ENCODE measurements around the gene TGOLN2.
"Not testable (repeated sequence)": the region's sequence is repeated elsewhere in the genome, so short reads cannot be mapped to it uniquely, and the experiment has no call there.

Gene TGOLN2

DNA sequence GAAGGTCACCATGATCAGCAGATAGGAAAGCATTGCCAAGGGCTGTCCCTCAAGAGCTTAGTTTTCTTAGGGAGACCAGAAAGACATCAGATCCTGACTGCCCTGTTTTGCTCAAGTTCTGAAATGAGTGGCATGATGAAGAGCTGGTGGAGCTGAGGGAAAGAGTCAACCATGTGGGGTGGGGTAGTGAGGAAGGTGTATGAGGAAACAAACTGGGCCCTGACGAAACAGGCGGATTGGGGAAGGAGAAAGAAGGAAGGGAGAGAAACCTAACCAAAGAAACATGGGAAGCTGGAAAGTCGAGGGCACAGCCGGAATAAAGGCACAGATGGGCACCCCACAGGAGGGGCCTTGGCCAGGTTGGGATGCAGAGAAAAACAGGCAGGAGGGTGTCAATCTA lies 8.0 kb downstream of the TGOLN2 start:
- TF ChIP-seq, protein P1, sequence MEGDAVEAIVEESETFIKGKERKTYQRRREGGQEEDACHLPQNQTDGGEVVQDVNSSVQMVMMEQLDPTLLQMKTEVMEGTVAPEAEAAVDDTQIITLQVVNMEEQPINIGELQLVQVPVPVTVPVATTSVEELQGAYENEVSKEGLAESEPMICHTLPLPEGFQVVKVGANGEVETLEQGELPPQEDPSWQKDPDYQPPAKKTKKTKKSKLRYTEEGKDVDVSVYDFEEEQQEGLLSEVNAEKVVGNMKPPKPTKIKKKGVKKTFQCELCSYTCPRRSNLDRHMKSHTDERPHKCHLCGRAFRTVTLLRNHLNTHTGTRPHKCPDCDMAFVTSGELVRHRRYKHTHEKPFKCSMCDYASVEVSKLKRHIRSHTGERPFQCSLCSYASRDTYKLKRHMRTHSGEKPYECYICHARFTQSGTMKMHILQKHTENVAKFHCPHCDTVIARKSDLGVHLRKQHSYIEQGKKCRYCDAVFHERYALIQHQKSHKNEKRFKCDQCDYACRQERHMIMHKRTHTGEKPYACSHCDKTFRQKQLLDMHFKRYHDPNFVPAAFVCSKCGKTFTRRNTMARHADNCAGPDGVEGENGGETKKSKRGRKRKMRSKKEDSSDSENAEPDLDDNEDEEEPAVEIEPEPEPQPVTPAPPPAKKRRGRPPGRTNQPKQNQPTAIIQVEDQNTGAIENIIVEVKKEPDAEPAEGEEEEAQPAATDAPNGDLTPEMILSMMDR (IDR thresholded peaks at IDR 0.05), result no peak
- TF ChIP-seq ZFX (IDR thresholded peaks at IDR 0.05; ENCODE audit: borderline replicate concordance), result no peak
- H3K27ac ChIP-seq, result no peak overlapping the region

DNA sequence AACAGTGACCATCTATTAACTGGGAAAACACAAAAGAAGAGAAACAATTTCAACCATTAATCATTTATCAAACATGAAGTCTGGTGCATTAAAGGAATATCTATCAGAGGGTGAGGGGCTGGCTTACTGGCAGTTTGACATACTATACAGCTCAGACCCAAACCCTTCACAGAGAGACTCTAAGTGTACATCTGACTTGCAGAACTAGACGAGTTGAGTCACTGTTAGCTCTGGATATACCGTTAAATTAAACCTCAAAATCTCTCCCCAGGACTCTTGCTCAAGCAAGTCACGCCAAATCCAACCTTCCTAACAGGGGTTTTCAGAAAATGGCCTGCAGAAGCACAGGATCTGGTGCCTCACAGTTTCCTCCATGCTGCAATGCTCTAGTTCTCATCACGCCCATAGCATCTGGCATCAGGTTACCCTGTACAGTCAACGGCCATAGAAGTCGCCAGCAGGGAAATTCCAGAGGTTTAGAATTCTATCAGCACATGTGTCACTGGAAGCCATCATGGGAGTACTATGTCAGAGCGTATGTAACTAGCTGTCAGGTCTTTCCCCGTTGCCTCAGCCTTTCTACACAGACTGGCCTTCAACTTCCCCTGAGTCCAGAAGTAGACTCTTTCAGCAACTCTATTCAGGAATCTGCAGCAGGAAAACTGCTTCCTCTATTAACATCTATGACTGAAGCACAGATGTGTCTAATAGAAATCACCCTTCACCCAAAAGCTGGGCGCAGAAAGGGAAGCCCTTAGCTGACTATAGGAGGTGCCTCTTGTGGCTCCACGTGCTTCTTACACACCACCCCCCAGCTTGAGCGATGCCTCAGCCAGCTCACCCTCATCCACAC lies 9.3 kb downstream of the TGOLN2 start:
- TF ChIP-seq ZFX (IDR thresholded peaks at IDR 0.05; ENCODE audit: borderline replicate concordance), result no peak
- TF ChIP-seq, protein P1 (IDR thresholded peaks at IDR 0.05), result no peak

DNA sequence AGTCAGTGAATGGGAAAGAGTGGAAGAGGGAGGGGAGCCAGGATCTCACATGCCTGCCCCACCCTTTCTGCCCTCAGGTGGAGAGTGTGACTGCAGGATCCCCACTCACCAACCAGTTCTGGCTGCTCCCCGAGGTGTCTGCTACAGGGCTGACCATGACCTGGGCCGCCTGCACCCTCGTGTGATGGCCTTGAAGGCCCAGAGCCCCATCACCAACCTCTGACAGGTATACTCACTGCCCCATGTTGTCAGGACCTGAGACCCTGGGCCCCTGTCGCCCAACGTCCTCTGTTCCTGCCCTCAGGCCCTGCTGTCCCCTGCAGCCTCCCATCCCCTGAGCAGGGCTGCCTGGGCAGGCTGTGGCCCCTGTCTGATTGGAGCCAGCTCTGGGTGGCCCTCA lies 11.9 kb downstream of the TGOLN2 start:
- not testable (repeated sequence) for H3K27ac ChIP-seq

More for the DNA sequence above, 9.3 kb downstream of the TGOLN2 start:
- no peak overlapping the region for H3K27ac ChIP-seq

DNA sequence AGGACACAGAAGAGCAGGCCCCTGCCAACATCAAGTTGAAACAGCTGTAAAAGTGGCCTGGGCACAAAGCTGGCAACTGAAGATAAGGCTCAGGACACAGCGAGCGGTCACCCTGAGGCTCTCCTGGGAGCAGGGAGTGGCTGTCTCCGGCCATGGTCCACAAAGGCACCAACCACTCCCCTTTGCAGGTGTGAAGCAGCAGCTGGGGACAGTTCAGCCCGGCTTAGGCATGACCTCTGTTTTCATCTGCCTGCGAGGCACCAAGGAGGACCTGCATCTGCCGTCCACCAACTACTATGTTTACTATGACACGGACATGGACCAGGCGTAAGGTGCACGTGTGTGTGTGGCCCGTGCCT lies 12.9 kb downstream of the TGOLN2 start:
- H3K27ac ChIP-seq, result no peak overlapping the region
- TF ChIP-seq ZFX (IDR thresholded peaks at IDR 0.05; ENCODE audit: borderline replicate concordance), result no peak
- TF ChIP-seq, protein P1 (IDR thresholded peaks at IDR 0.05), result no peak

DNA sequence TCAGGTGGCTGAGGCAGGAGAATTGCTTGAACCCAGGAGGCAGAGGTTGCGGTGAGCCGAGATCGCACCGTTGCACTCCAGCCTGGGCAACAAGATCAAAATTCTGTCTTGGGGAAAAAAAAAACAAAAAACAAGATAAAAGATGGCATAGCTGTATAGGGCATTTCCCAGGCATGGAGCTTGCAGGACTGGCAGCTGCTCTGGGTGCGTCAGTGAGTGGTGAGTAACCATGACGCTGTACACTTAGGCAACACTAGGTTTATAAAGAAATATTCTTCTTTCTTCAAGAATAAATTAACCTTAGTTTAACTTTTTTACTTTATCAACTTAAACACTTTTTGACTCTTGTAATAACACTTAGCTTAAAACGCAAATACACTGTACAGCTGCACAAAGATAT lies 15.4 kb downstream of the TGOLN2 start:
- no peak overlapping the region for H3K27ac ChIP-seq
- no peak for TF ChIP-seq ZFX (IDR thresholded peaks at IDR 0.05; ENCODE audit: borderline replicate concordance)
- TF ChIP-seq, protein P1 (IDR thresholded peaks at IDR 0.05), result no peak

DNA sequence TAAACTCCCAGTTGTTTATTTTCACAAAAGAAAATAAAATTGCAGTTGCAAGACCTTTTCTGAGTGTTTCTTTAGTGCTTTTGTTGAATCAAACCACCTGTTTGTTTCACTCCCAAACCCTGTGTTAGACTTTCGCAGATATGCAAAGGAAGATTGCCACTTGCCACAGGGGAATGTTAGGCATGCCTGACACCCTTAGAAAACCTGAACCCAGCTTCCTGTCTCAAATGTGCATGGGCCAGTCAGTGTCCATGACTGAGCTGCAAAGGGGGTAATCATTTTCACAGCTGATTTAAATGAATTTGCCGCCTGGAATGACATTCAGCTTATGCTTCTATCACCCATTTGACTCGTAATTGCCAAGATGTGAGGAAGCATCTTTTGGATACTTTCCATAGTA lies 17.5 kb downstream of the TGOLN2 start:
- TF ChIP-seq, protein P1 (IDR thresholded peaks at IDR 0.05), result no peak
- TF ChIP-seq ZFX (IDR thresholded peaks at IDR 0.05; ENCODE audit: borderline replicate concordance), result no peak
- H3K27ac ChIP-seq, result no peak overlapping the region

DNA sequence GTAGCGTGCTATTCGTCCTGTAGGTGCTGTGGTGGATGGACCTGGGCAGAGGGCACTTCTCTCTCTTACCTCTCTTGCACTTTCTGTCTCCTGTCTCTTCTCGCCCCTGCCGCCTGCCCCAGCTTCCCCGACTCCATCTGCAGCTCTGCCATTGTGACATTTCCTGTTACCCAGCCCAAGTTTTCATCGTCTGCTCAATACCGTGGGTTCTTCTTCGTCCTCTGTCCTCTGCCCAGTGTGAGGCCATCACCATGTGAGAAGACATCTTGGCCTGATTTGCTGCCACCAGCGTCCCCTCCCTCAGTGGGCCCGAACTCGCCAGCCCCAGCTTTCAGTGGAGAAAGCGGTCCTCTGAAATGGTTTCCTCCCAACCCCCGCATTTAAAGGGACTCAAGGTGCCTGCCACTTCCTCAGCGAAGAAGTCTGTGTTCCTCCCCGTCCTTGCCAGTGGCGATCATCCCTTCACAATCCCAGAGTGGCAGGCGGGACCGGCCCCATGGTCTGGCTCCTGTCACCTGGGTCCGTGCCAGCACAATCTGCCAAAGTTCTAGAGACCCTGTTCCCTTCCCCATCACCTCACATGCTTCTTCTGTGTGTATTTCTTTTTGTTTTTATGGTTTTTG lies 18.0 kb downstream of the TGOLN2 start:
- no peak for TF ChIP-seq ZFX (IDR thresholded peaks at IDR 0.05; ENCODE audit: borderline replicate concordance)
- TF ChIP-seq, protein P1 (IDR thresholded peaks at IDR 0.05), result no peak
- no peak overlapping the region for H3K27ac ChIP-seq
